Karpas-422 (cell line): ENCODE measurements around the gene FEZF2. TPM values are rescaled to one million over a fixed set of nuclear protein-coding genes. Genes with fewer than 3 reads are reported as not detected.

Source experiments
- DNase-seq: peaks from one replicate; pipeline ENCODE4 v3.0.0-alpha.2; 2015
- H2AFZ ChIP-seq: fragments of 200-600 bp; sonication (generic); 2 replicates; pipeline ENCODE4 v1.6.1; 2014; ENCODE audit warnings: antibody characterized with exemption, low read length, mixed read lengths
- H3K27ac ChIP-seq: fragments of 200-600 bp; sonication (generic); 2 replicates; pipeline ENCODE4 v1.5.1; 2014; ENCODE audit warnings: mild to moderate bottlenecking, low read length, moderate library complexity
- H3K27me3 ChIP-seq: fragments of 200-600 bp; sonication (generic); 2 replicates; pipeline ENCODE4 v1.6.1; 2014; ENCODE audit warnings: low read length, mixed read lengths
- H3K36me3 ChIP-seq: fragments of 200-600 bp; sonication (generic); 2 replicates; pipeline ENCODE4 v1.6.1; 2014; ENCODE audit warnings: low read length, mixed read lengths; ENCODE audit not compliant: insufficient read depth
- H3K4me1 ChIP-seq: fragments of 200-600 bp; sonication (generic); 2 replicates; pipeline ENCODE4 v1.6.1; 2014; ENCODE audit warnings: mild to moderate bottlenecking, low read length, mixed read lengths
- H3K4me2 ChIP-seq: fragments of 200-600 bp; sonication (generic); 2 replicates; pipeline ENCODE4 v1.6.1; 2014; ENCODE audit warnings: low read length, low read depth, mild to moderate bottlenecking; ENCODE audit not compliant: poor library complexity, severe bottlenecking
- H3K4me3 ChIP-seq: fragments of 200-600 bp; sonication (generic); 2 replicates; pipeline ENCODE4 v1.5.1; 2014; ENCODE audit warnings: mild to moderate bottlenecking, antibody characterized with exemption, low read length, mixed read lengths
- H3K79me2 ChIP-seq: fragments of 200-600 bp; sonication (generic); 2 replicates; pipeline ENCODE4 v1.6.1; 2014; ENCODE audit warnings: mild to moderate bottlenecking, low read length, mixed read lengths
- H3K9ac ChIP-seq: fragments of 200-600 bp; sonication (generic); 2 replicates; pipeline ENCODE4 v1.6.0; 2014; ENCODE audit warnings: low read length
- H3K9me2 ChIP-seq: fragments of 200-600 bp; sonication (generic), shearing (Covaris generic); replicated peaks from 2 replicates; pipeline ENCODE4 v1.6.0; 2014; ENCODE audit warnings: mild to moderate bottlenecking, low read length, moderate library complexity; ENCODE audit not compliant: insufficient read depth
- H3K9me3 ChIP-seq: fragments of 300-700, 200-600 bp; sonication (generic); 2 replicates; pipeline ENCODE4 v1.6.1; 2014; ENCODE audit warnings: low read length, mixed read lengths
- H4K20me1 ChIP-seq: fragments of 200-600 bp; sonication (generic); 2 replicates; pipeline ENCODE4 v1.6.1; 2014; ENCODE audit warnings: mild to moderate bottlenecking, antibody characterized with exemption, low read length, low read depth; ENCODE audit not compliant: insufficient read depth
- total RNA-seq: library from RNA; depleted of rRNA; stranded (reverse); fragments of >200 nt; shearing (Covaris generic); gene quantifications from 2 replicates; pipeline ENCODE4 v1.2.3, GENCODE V29; 2014; ENCODE audit warnings: low replicate concordance

The FEZF2 gene
- total RNA-seq, 1 experiment from 2014 or later: not detected

DNA sequence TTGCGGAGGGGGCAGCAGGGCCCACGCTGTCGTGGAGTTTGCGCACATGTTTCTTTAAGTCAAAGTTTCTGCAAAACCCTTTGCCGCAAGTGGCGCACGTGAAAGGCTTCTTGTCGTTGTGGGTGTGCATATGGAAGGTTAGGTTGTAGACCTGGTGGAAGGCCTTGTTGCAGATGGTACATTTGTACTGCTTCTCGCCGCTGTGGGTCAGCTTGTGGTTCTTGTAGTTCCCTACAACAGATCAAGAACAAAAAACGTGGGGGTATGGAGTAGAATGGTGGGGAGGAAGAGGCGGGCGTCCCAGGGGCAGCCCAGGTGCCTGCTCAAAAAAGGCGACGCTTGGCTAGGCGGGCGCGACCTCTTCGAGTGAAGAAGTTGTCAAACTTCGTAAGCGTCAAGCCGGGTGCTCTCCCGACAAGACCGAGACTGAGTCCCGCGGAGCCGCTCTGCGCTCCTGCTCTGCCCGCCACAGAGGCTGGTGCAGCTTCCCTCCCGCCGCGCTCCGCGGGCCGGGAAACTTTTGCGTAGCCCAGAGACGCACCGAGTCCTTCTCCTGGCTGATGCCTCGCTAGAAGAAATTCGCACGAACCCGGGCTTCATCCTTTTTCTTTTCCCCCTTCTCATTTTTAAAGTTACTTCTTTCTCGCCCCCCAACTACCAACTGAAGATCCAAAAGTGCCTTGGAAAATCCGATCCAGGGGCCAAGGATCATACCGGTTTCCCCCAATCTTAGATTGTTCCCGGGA is 3.1 kb downstream of the FEZF2 start:
- H3K27me3 ChIP-seq: no peaks in the 10 kb centered on the region
- H3K4me1 ChIP-seq: no peaks in the 10 kb centered on the region
- no peaks in the 10 kb centered on the region for H3K36me3 ChIP-seq
- H3K9me3 ChIP-seq: no peaks in the 10 kb centered on the region; the same call in 1 of the 2 replicates
- H4K20me1 ChIP-seq: no peaks in the 10 kb centered on the region
- H3K9me2 ChIP-seq: no peaks in the 10 kb centered on the region
- H3K27ac ChIP-seq: no peak overlapping the region
- H3K4me2 ChIP-seq: no peak overlapping the region
- H3K9ac ChIP-seq: no peak overlapping the region
- no peaks in the 10 kb centered on the region for H3K79me2 ChIP-seq
- H2AFZ ChIP-seq: no peak overlapping the region
- DNase-seq: no peak
- no peak overlapping the region for H3K4me3 ChIP-seq

DNA sequence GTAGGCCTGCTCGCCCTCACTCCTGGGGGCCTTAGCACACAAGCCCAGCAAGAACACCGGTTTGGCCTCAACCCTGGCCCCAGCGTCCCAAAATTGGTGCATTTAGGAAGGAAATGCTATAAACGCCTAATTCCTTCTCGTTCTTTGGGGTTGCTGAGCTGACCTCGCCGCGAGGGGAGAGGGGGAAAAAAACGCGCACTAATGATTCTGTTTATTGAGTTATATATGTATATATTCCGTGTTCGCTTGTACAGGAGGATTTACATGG is 3.9 kb downstream of the FEZF2 start:
- Histone ChIP-seq H3K4me1 (no peaks in the 10 kb centered on the region), H3K36me3 (no peaks in the 10 kb centered on the region), H3K27ac (no peak overlapping the region), H3K79me2 (no peaks in the 10 kb centered on the region), H3K9me3 (no peaks in the 10 kb centered on the region; the same call in 1 of the 2 replicates), H2AFZ (no peak overlapping the region), H4K20me1 (no peaks in the 10 kb centered on the region), H3K4me2 (no peak overlapping the region), H3K9me2 (no peaks in the 10 kb centered on the region), H3K9ac (no peak overlapping the region), H3K4me3 (no peak overlapping the region), H3K27me3 (no peaks in the 10 kb centered on the region)
- DNase-seq: no peak

DNA sequence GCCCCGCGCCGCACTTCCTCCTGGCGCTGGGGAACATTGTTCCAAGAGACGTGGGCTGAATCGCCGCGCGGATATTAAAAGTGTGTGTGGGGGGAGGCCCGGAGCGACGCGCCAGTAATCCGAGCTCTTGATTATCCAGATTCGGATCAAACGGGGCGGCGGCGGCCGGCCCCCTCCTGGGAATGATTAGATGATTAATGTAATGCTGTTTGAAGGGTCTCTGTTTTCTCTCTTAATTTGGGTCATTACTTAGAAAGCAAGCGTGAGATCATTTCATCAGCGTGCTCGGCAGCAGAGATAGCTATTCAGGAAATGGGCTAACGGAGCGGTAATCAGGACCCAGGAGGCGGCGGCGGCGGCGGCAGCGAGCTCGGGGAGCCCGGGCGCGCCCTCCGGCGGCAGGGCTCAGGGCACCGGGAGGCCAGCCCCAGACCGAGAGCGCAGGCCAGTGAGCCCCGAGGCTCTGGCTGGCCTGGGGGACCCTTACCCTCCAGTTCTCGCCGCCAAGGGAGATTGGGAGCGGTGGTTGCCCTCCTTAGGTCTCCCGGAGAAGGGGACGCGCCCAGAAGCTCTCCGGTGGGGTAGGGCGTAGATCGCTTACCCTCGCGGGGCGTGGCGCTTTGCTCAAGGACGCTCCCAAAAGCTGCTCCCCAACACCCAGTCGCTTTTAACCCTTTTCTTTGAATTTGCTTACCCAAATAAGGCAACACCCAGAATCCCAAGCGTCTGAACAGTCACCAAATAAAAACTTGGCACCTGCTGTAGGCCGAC is 4.5 kb downstream of the FEZF2 start:
- H3K4me1 ChIP-seq: no peaks in the 10 kb centered on the region
- no peaks in the 10 kb centered on the region for H3K79me2 ChIP-seq
- H4K20me1 ChIP-seq: no peaks in the 10 kb centered on the region
- no peak overlapping the region for H3K4me3 ChIP-seq
- H3K9me3 ChIP-seq: no peaks in the 10 kb centered on the region; the same call in 1 of the 2 replicates
- no peaks in the 10 kb centered on the region for H3K9me2 ChIP-seq
- no peaks in the 10 kb centered on the region for H3K27me3 ChIP-seq
- no peak overlapping the region for H3K9ac ChIP-seq
- H3K4me2 ChIP-seq: no peak overlapping the region
- no peaks in the 10 kb centered on the region for H3K36me3 ChIP-seq
- no peak overlapping the region for H3K27ac ChIP-seq
- DNase-seq: no peak
- no peak overlapping the region for H2AFZ ChIP-seq

DNA sequence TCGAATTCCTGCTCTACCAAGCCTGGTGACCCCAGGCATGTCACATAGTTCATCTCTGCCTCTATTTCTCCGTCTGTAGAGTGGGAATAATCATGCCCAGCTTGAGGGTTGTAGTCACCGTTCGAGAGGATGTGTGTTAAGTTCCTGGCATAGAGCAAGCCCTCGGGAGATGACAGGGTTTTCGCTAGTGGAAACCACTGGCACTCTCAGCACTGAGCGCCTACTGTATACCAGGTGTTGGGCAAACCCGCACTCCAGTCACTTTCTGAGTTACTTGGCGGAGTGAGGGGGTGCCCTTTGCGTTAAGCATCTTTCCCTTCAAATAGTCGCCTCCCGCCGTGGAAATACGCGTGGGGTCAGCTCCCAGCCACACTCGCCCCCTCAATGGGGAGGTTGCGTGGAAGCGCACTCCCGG is 5.1 kb downstream of the FEZF2 start:
- no peak overlapping the region for H3K4me2 ChIP-seq
- no peak for DNase-seq
- no peaks in the 10 kb centered on the region for H4K20me1 ChIP-seq
- no peak overlapping the region for H3K4me3 ChIP-seq
- no peak overlapping the region for H3K27ac ChIP-seq
- H3K27me3 ChIP-seq: no peaks in the 10 kb centered on the region
- H3K9ac ChIP-seq: no peak overlapping the region
- no peak overlapping the region for H2AFZ ChIP-seq
- H3K4me1 ChIP-seq: no peaks in the 10 kb centered on the region
- no peaks in the 10 kb centered on the region for H3K36me3 ChIP-seq
- H3K79me2 ChIP-seq: no peaks in the 10 kb centered on the region
- no peaks in the 10 kb centered on the region; the same call in 1 of the 2 replicates for H3K9me3 ChIP-seq
- H3K9me2 ChIP-seq: no peaks in the 10 kb centered on the region

DNA sequence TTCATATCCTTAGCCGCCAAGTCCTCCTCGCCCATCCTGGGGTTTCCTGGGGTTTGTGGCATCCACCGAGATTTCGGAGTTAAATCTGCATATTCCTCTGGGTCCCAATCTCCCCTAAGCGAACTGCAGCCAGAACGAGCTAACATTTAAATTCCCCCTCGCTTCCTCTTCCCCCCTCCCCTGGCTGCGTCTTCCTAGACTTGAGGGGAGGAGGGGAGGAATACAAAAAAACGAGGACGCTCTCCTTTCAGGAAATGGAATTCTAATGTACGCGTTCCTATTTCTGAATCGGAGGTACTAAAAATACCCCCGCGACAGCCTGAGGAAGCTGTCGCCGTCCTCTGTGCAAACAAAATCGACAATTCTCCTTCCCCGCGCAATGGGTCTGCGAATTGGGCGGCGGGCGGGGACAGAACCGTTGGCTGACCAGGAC is 5.6 kb downstream of the FEZF2 start:
- Histone ChIP-seq H3K4me2 (no peak overlapping the region), H3K36me3 (no peaks in the 10 kb centered on the region), H3K9me3 (no peaks in the 10 kb centered on the region; the same call in 1 of the 2 replicates), H3K4me3 (no peak overlapping the region), H3K4me1 (no peaks in the 10 kb centered on the region), H3K27ac (no peak overlapping the region), H3K9ac (no peak overlapping the region), H4K20me1 (no peaks in the 10 kb centered on the region), H2AFZ (no peak overlapping the region), H3K27me3 (no peaks in the 10 kb centered on the region), H3K9me2 (no peaks in the 10 kb centered on the region), H3K79me2 (no peaks in the 10 kb centered on the region)
- DNase-seq: no peak

DNA sequence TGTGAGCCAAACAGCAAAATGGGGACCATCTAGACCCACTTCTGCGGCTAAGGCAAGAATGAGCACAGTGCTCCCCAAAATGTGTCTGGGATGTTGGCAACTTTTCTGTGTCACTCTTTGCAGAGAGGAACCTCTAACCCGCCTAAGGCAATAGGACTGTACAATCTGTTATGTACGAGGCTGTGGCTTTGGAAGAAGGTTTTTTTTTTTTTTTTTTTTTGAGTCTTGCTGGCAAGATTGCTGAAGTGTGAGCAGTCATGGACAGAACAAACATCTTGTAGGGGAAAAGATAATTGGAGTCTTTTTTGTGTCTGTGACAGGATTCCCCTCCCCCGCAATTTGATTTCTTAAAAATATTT is 7.2 kb downstream of the FEZF2 start:
- DNase-seq: no peak
- no peak overlapping the region for H3K4me3 ChIP-seq
- no peaks in the 10 kb centered on the region for H4K20me1 ChIP-seq
- no peak overlapping the region for H2AFZ ChIP-seq
- H3K9me3 ChIP-seq: no peaks in the 10 kb centered on the region; the same call in 1 of the 2 replicates
- H3K79me2 ChIP-seq: no peaks in the 10 kb centered on the region
- H3K36me3 ChIP-seq: no peaks in the 10 kb centered on the region
- H3K27ac ChIP-seq: no peak overlapping the region
- H3K9ac ChIP-seq: no peak overlapping the region
- no peak overlapping the region for H3K4me2 ChIP-seq
- no peaks in the 10 kb centered on the region for H3K4me1 ChIP-seq
- no peaks in the 10 kb centered on the region for H3K27me3 ChIP-seq
- H3K9me2 ChIP-seq: no peaks in the 10 kb centered on the region

DNA sequence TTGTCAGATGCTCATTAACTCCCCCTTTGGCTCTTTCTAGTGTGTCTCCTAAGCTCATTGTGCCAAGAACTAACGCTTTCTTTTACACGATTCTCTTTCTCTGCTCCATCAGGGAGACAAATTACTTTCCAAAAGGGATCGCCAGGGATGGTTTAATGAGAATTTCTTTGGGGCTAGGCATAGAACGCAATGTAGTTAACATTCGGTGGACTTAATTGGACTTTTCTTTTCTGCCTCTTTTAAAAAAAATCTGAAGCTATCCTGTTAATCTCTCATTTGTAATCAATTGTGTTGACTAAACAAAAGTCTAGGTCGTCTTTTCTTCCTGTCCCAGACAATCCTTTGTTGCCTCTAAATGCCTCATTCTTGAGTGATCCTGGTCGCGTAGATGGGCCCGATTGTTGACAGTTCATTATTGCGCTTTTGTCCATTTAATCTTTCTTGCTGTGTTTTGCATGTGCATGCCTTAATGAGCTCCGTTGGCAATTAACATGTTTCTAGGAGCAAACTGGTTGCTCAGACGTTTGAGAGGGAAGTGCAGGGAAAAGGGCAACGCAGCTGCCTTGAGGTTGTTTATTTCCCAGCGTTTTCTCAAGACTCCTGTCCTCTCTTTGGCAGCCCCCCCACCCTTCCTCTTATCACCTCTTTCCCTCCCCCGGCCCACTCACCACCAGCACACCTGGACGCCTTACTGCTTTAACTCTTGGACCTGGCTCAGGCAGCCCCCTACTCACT is 7.8 kb downstream of the FEZF2 start:
- no peak overlapping the region for H3K27ac ChIP-seq
- no peak overlapping the region for H3K4me3 ChIP-seq
- no peaks in the 10 kb centered on the region for H3K27me3 ChIP-seq
- H4K20me1 ChIP-seq: no peaks in the 10 kb centered on the region
- H3K9me2 ChIP-seq: no peaks in the 10 kb centered on the region
- H3K4me1 ChIP-seq: no peaks in the 10 kb centered on the region
- H2AFZ ChIP-seq: no peak overlapping the region
- DNase-seq: no peak
- no peak overlapping the region for H3K9ac ChIP-seq
- H3K79me2 ChIP-seq: no peaks in the 10 kb centered on the region
- no peaks in the 10 kb centered on the region for H3K9me3 ChIP-seq
- no peak overlapping the region for H3K4me2 ChIP-seq
- H3K36me3 ChIP-seq: no peaks in the 10 kb centered on the region

DNA sequence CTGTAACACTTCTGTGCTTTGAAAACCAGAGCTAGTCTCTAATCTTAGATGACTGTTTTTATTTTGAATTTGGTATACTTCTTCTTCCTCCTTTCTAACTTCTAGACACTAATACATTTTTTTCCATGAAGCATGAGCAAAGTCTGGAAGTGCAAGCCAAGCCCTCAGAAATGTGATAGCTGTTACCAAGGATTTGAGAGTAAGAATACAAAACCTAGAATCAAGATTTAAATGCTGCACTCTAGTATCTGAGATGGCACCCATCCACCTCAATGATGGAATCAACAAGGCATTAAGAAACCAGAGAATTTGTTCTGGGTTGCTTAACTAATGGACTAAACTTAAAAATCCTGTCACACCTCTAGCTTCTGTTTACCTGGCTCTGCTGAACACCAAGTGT is 9.2 kb downstream of the FEZF2 start:
- H3K9me3 ChIP-seq: no peaks in the 10 kb centered on the region
- DNase-seq: no peak
- H3K9me2 ChIP-seq: no peaks in the 10 kb centered on the region
- H3K4me1 ChIP-seq: no peaks in the 10 kb centered on the region
- H3K79me2 ChIP-seq: no peaks in the 10 kb centered on the region
- no peak overlapping the region for H3K4me2 ChIP-seq
- no peaks in the 10 kb centered on the region for H3K27me3 ChIP-seq
- no peak overlapping the region for H2AFZ ChIP-seq
- H3K9ac ChIP-seq: no peak overlapping the region
- no peak overlapping the region for H3K4me3 ChIP-seq
- no peaks in the 10 kb centered on the region for H3K36me3 ChIP-seq
- H4K20me1 ChIP-seq: no peaks in the 10 kb centered on the region
- no peak overlapping the region for H3K27ac ChIP-seq
